AG10803 (cell line): ENCODE results near the gene NMNAT3.
"Not testable (repeated sequence)": the region's sequence is repeated elsewhere in the genome, so short reads cannot be mapped to it uniquely, and the experiment has no call there.

ENCODE experiments used
- DNase-seq: peaks from one replicate; pipeline ENCODE4 v3.0.0; 2010; ENCODE audit warnings: low read depth
- H3K4me3 ChIP-seq: 2 replicates; pipeline ENCODE4 v1.5.1; 2011; ENCODE audit warnings: mild to moderate bottlenecking, low read length, control low read depth
- CTCF ChIP-seq: conservative IDR thresholded peaks from 2 replicates; pipeline ENCODE4 v1.5.1; 2011; ENCODE audit warnings: mild to moderate bottlenecking, low read length, control low read depth, inconsistent platforms

NMNAT3 gene

DNA sequence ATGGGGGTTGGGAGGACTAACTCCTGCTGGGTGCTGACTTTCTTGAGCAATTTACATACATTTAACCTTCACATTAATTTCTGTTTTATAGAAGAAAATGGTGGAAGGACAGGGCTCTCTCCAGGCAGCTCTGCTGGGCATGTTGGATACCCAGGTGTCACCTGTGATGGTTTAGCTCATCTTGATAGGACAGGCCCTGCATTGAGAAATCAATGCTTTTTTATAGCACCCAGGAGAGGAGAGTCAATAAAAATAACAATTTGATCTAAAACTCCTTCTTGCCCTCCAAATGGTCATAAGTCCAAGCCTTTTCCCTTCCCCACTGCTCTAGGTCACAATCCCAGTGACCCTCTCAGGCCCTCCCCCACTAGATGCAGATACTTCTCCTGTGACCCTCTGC lies 90.0 kb downstream of the NMNAT3 start:
- no peak overlapping the region for H3K4me3 ChIP-seq
- no peak for TF ChIP-seq CTCF
- DNase-seq, result no peak

DNA sequence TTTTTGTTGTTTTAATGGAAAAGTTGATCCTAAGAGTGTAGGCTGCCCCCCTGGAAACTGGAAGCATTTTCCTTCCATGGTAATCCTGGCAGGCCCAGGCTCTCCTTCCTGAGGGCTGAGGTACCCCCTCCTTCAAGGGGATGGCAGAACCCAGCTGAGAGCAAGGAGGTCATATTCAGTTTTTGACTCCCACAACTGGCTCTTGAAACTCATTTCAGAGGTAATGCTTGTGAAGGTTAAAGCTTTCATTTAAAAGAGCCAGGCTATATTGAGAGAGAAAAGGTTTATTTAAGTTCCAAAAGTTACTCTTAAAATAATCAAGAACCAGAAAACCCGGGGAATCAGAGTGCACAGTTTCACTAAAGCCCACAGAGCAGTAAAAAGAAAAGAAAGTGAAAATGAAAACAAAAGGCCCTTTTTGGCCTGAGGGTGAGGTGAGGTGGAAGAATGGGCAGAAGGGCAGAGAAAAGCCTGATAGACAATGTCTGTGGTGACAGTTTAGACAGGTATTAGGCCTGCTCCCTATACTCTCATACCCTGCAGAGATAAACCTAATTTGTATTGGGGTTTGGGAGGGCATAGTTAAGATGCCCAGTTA lies 91.3 kb downstream of the NMNAT3 start:
- DNase-seq, result no peak
- TF ChIP-seq CTCF, result no peak
- no peak overlapping the region for H3K4me3 ChIP-seq

DNA sequence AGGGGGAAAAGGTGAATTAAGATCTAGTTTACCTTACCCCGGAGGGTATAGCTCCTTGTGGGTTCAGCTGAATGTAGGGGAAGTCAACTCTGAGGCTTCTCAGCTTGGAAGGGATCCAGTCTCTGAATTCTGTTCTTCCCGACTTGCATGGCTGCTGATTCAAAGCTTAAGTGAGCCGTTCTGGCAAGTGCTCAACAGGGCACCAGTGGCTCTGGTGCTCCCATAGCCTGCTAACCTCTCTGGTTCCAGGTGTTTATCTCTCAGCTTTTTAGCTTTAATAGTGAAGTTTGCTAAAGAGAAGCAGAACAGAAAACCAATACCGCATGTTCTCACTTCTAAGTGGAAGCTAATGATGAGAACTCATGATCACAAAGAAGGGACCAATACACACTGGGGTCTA lies 92.0 kb downstream of the NMNAT3 start:
- TF ChIP-seq CTCF, result no peak
- H3K4me3 ChIP-seq, result no peak overlapping the region
- DNase-seq, result no peak

DNA sequence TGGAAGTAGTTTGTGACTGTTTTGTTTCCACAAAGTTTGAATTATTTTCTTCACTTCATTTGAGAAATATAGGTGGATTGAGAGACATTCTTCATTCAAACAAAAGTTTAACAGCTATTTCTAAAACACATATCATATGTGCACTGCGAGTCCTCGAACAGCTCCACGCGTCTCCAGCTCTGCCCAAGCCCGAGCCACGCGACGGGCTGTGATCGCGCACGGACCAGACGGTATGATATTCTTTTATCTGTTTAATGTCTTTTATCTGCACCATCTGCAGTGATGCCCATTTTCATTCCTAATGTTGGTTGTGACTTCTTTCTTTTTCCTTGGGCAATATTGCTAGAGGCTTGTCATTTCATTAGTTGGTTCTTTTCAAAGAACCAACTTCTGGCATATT lies 94.1 kb downstream of the NMNAT3 start:
- not testable (repeated sequence) for H3K4me3 ChIP-seq, DNase-seq

DNA sequence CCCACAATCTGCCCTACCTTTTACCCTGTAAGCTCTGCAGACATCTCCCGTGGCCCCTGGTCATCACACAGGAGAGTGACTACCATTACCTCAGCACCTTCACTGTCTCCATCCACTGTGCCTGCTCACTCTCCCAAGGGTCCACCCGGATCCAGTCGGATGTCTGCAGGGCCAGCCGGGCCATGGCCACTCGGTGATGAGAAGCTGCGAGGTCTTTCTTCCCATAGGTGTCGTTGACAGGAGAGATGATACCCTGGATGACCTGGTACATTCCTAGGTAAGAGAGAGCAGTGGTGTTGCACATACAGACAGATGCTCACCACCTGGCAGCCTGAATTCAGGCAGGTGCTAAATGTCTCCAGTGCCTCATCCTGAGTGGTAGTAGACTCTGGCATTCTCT lies 99.0 kb downstream of the NMNAT3 start:
- H3K4me3 ChIP-seq, result no peak overlapping the region
- TF ChIP-seq CTCF, result no peak
- no peak for DNase-seq

GRCh38 chr3:139577909-139578308 lies 99.9 kb downstream of the NMNAT3 start:
- DNase-seq, result no peak
- no peak overlapping the region for H3K4me3 ChIP-seq
- no peak for TF ChIP-seq CTCF

DNA sequence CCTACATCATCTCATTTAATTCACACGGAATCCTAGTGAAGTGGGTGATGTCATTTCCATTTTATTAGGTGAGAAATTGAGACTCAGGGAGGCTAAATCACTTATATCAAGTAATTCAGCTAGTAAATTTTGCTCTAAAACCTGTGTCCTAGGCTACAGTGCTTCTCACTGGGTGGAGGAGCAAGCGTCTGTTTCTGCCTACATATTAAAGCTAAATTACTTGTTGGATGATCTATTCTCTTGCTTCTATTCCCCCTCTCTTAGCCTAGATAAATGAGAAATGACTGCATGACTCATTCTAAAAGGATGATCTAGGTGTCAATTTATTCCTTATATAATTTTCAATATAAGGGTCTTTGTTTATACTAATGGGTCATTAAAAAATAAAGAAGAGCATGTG lies 100.4 kb downstream of the NMNAT3 start:
- no peak for TF ChIP-seq CTCF
- DNase-seq, result no peak
- no peak overlapping the region for H3K4me3 ChIP-seq
